IPS-NIHi11 (cell line): ENCODE results near the gene PLEKHJ1.

Experiments used
- DNase-seq: peaks from one replicate; pipeline ENCODE4 v3.0.0; 2012; ENCODE audit warnings: mixed read lengths, low spot score

The PLEKHJ1 gene

GRCh38 chr19:2269244-2270156 is 33.4 kb upstream of the PLEKHJ1 start:
- peak; percentile 100 for DNase-seq

GRCh38 chr19:2268861-2269243 is 32.7 kb upstream of the PLEKHJ1 start:
- no peak for DNase-seq

- DNase-seq, result no peak
These were observed 32.3 kb upstream of the PLEKHJ1 start for GRCh38 chr19:2268480-2268830.

DNA sequence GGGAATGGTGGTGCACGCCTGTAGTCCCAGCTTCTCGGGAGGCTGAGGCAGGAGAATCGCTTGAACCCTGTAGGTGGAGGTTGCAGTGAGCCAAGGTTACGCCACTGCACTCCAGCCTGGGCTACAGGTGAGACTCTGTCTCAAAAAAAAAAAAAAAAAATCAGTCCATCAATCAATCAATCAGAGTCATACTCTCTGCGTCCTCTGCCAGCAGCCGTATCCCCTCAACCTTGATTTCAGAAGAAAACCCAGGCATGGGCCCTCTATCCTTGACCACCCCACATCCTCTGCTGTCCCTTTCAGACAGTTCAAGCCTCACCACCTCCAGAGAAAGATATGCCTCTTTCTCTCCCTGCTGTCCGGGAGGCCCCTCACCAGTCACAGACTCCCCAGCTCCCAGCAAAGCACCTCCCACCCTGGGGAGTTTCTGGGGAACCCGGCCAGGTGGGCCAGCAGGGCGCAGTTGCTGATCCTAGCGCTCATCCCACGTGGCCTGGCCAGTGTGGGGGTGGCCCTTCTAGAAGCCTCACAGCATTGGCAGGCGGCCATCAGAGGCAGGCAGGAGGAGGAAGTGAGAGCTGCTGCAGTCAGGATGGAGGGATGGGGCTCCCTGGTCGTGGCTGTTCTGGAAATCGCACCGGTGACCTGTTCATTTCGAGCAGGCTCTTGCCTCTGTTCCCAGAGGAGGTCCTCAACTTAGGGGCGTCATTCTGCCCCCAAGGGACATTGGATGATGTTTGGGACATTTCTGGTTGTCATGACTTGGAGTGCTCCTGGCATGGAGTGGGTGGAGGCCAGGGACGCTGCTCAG is 30.3 kb upstream of the PLEKHJ1 start:
- DNase-seq, result no peak

- DNase-seq, result peak; percentile 59
These were observed 25.5 kb upstream of the PLEKHJ1 start for GRCh38 chr19:2261438-2262172.

DNA sequence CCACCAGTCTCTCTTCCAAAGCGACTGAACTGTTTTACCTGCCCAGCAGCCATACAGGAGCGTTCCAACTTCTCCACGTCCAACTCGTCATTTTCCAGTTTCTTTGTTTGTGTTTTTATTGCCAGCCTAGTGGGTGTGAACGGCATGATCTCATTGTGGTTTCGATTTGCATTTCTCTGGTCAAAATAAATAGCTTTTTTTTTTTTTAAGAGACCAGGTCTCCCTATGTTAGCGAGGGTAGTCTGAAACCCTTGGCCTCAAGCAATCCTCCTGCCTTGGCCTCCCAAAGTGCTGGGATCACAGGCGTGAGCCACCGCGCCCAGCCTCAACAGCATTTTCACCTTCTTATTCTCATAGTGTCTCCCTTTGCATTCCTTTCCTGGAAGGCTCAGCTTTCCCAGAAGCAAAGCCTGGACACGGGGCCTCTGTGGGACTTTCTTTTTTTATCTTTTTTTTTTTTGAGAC is 24.2 kb upstream of the PLEKHJ1 start:
- no peak for DNase-seq

GRCh38 chr19:2259336-2259735 is 23.2 kb upstream of the PLEKHJ1 start:
- no peak for DNase-seq

DNA sequence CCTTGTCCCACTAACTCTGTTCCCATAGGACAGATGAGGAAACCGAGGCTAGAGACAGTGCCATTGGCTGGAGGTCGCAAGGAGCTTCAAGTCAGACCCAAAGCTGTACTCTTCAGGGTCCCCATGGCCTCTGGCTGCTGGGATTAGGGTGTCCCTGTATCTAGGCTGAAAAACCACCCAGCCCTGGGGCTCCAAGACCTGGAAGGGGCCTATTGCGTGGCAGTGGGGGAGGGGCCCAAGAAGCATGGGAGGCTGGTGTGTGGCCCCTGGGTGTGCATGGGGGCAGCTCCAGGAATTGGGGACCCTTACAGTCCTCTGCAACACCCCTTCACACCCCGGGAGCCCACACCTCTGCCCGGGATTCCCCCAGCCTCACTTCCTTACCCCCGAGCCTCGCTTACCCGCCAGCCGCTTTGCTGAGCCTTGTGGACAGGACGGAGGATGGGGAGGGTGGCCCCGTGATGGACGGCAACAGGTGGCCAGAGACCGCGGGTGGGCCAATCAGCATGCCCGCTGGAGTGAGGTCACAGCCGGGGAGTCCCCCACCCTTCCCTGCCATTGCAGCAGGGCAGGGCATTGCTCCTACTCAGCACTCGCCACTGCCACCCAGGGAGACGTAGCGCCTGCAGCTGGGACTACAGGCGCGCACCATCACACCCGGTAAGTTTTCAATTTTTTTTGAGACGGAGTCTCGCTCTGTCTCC is 20.0 kb upstream of the PLEKHJ1 start, which contains the start of gene JSRP1:
JSRP1 (minus strand) TSS at position 436 of the 704 bp plus-strand sequence. CDS start 1,103 bp downstream, outside the sequence.
- peak; percentile 55 for DNase-seq

DNA sequence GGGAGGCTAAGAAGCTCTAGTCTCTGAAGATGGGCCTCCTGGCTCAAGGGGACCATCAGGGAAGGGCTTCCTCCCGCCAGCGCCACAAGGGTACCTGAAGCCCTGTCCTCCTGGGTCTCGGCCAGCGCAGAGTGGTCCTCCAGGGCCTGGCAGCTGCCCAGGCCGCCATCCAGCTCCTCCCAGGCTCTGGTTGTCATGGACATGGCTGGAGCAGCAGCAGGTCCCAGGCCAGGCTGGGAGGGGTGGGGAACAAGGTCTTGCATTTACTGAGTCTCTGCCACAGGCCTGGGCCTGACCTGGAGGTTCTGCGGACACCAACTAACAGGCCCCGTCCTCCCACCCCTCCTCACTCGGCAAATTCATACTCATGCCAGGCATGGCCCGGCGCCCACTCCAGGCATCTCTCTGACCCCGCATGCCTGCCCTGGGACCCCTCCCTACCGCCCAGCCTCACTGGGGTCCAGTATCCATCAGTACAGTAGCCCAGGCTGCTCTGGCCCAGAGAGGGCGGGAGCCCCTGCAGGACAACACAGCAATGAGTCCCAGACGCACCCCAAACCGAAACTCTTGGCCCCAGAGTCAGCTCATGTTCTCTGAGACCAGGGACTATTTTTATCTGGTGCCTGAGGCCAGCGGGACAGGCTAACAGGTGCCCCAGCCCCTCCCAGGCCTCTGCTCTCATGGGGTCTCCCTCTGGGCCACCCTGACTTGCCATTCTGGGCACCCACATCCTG is 19.1 kb upstream of the PLEKHJ1 start:
- DNase-seq, result no peak

DNA sequence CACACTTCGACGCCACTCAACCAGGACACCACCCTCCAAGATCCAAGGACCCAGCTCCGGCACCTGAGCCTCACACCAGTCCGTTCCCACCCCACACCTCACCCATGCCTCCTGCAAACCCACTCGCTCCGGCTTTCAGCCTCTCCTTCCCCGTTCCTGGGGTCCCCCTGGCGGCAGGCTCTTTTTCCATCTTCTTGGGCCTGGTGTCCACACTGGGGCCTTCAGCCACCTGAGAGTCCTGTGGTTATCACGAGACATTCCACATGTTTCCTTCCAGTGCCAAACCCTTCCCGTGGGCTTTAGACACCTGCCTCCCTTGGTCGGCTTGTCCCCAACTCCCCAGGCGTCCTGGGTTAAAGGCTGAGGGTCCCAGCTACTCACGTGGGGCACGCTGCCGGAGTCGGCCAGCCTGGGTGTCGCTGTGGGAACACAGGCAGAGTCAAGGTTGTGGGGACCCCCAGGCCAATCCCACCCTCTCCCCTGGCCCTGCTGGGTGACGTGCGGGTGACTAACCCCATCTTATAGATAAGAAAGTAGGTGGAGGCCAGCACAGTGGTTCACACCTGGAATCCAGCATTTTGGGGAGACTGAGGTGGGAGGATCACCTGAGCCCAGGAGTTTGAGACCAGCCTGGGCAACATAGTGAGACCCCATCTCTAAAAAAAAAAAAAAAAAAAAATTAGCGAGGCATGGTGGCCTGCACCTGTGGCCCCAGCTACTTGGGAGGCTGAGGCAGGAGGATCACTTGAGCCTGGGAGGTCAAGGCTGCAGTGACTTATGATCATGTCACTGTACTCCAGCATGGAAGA is 18.1 kb upstream of the PLEKHJ1 start:
- DNase-seq, result peak; percentile 71

DNA sequence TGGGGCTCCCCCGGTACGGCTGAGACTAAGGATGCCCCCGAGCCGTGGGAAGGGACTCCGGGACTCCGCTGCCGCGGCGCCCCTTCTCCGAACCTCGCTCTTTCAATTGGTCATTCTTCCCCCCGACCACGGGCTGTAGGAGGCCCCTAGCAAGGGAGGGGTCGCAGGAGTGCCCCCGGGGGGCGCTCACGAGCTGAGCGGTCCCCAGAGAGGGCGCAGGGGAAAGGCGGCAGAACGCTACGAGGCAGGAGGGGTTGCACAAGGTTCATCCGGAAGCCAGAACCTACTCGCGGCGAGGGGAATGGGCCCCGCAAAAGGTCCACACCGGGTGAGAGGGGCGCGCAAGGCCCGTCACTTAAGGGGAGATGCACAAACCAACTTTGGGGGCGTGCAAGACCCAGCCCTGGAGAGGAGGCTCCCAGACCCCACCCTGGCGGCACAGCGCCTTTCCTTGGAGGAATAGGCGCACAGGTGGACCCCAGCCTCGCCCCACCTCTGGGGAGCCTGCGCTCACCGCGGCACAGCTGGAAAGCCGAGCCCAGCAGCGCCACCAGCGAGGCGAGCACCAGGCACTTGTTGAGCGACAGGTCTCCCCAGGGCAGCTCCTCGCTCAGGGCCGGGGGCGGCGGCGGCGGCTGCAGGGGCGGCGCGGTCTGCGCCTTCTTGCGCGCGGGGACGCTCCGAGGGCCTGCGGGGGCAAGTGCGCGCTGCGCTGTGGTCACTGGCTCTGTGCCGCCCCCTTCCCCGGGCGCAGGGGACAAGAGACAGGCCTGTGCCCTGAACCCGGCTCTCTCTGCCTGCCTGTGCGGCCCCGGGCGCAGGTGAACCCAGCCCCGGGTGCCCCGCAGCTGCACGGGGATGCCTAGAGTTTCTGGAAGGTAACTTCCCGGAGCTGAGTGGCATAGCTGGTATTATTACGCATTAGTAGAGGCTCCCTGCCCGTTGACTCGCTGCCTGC is 17.3 kb upstream of the PLEKHJ1 start:
- DNase-seq, result peak; percentile 66

- no peak for DNase-seq
These were observed 16.6 kb upstream of the PLEKHJ1 start for GRCh38 chr19:2252797-2253105.

GRCh38 chr19:2252055-2252796 is 16.1 kb upstream of the PLEKHJ1 start:
- peak; percentile 58 for DNase-seq

DNA sequence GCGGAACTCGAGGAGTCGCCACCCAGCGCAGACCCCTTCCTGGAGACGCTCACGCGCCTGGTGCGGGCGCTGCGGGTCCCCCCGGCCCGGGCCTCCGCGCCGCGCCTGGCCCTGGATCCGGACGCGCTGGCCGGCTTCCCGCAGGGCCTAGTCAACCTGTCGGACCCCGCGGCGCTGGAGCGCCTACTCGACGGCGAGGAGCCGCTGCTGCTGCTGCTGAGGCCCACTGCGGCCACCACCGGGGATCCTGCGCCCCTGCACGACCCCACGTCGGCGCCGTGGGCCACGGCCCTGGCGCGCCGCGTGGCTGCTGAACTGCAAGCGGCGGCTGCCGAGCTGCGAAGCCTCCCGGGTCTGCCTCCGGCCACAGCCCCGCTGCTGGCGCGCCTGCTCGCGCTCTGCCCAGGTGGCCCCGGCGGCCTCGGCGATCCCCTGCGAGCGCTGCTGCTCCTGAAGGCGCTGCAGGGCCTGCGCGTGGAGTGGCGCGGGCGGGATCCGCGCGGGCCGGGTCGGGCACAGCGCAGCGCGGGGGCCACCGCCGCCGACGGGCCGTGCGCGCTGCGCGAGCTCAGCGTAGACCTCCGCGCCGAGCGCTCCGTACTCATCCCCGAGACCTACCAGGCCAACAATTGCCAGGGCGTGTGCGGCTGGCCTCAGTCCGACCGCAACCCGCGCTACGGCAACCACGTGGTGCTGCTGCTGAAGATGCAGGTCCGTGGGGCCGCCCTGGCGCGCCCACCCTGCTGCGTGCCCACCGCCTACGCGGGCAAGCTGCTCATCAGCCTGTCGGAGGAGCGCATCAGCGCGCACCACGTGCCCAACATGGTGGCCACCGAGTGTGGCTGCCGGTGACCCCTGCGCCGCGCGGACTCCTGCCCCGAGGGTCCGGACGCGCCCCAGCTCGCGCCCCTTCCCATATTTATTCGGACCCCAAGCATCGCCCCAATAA is 15.3 kb upstream of the PLEKHJ1 start:
- DNase-seq, result peak; percentile 56

DNA sequence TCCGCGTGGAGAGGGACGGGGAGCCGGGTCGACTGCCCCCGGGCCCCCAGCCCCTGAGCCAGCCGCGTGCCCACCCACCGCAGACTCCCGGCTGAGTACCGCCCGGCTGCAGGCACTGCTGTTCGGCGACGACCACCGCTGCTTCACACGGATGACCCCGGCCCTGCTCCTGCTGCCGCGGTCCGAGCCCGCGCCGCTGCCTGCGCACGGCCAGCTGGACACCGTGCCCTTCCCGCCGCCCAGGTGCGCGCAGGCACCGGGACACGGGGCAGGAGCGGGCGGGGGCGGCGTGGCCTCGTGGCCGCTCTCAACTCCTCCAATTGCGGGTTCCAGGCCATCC is 14.6 kb upstream of the PLEKHJ1 start:
- no peak for DNase-seq

GRCh38 chr19:2249880-2250765 is 14.0 kb upstream of the PLEKHJ1 start:
- peak; percentile 60 for DNase-seq
